Measurements from ENCODE around the gene SCYL3. TPM values are rescaled to one million over a fixed set of nuclear protein-coding genes. Genes with fewer than 3 reads are reported as not detected.
"Not testable (repeated sequence)": the region's sequence is repeated elsewhere in the genome, so short reads cannot be mapped to it uniquely, and the experiment has no call there.

The SCYL3 gene
- total and polyA plus RNA-seq, 2 experiments from 2014 or later = 2.2 to 6.8 TPM

GRCh38 chr1:169918927-169919326 is 25.2 kb upstream of the SCYL3 start (continued):
- TF ChIP-seq, protein P1, sequence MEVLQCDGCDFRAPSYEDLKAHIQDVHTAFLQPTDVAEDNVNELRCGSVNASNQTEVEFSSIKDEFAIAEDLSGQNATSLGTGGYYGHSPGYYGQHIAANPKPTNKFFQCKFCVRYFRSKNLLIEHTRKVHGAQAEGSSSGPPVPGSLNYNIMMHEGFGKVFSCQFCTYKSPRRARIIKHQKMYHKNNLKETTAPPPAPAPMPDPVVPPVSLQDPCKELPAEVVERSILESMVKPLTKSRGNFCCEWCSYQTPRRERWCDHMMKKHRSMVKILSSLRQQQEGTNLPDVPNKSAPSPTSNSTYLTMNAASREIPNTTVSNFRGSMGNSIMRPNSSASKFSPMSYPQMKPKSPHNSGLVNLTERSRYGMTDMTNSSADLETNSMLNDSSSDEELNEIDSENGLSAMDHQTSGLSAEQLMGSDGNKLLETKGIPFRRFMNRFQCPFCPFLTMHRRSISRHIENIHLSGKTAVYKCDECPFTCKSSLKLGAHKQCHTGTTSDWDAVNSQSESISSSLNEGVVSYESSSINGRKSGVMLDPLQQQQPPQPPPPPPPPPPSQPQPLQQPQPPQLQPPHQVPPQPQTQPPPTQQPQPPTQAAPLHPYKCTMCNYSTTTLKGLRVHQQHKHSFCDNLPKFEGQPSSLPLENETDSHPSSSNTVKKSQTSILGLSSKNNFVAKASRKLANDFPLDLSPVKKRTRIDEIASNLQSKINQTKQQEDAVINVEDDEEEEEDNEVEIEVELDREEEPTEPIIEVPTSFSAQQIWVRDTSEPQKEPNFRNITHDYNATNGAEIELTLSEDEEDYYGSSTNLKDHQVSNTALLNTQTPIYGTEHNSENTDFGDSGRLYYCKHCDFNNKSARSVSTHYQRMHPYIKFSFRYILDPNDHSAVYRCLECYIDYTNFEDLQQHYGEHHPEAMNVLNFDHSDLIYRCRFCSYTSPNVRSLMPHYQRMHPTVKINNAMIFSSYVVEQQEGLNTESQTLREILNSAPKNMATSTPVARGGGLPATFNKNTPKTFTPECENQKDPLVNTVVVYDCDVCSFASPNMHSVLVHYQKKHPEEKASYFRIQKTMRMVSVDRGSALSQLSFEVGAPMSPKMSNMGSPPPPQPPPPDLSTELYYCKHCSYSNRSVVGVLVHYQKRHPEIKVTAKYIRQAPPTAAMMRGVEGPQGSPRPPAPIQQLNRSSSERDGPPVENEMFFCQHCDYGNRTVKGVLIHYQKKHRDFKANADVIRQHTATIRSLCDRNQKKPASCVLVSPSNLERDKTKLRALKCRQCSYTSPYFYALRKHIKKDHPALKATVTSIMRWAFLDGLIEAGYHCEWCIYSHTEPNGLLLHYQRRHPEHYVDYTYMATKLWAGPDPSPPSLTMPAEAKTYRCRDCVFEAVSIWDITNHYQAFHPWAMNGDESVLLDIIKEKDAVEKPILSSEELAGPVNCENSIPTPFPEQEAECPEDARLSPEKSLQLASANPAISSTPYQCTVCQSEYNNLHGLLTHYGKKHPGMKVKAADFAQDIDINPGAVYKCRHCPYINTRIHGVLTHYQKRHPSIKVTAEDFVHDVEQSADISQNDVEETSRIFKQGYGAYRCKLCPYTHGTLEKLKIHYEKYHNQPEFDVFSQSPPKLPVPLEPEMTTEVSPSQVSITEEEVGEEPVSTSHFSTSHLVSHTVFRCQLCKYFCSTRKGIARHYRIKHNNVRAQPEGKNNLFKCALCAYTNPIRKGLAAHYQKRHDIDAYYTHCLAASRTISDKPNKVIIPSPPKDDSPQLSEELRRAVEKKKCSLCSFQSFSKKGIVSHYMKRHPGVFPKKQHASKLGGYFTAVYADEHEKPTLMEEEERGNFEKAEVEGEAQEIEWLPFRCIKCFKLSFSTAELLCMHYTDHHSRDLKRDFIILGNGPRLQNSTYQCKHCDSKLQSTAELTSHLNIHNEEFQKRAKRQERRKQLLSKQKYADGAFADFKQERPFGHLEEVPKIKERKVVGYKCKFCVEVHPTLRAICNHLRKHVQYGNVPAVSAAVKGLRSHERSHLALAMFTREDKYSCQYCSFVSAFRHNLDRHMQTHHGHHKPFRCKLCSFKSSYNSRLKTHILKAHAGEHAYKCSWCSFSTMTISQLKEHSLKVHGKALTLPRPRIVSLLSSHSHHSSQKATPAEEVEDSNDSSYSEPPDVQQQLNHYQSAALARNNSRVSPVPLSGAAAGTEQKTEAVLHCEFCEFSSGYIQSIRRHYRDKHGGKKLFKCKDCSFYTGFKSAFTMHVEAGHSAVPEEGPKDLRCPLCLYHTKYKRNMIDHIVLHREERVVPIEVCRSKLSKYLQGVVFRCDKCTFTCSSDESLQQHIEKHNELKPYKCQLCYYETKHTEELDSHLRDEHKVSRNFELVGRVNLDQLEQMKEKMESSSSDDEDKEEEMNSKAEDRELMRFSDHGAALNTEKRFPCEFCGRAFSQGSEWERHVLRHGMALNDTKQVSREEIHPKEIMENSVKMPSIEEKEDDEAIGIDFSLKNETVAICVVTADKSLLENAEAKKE (CRISPR knock-in tag; IDR thresholded peaks at IDR 0.05) = no peak
- TF ChIP-seq ZNF331 (CRISPR knock-in tag; IDR thresholded peaks at IDR 0.05; ENCODE audit: low read depth) (no peak), CREB1 (CRISPR knock-in tag; IDR thresholded peaks at IDR 0.05; ENCODE audit: low read depth) (no peak), EZH2phosphoT487 (IDR thresholded peaks at IDR 0.05; ENCODE audit: unreplicated experiment) (no peak), NANOG (IDR thresholded peaks at IDR 0.05; ENCODE audit: borderline replicate concordance) (no peak), EZH2 (IDR thresholded peaks at IDR 0.05; ENCODE audit: low read depth, unreplicated experiment) (no peak)

DNA sequence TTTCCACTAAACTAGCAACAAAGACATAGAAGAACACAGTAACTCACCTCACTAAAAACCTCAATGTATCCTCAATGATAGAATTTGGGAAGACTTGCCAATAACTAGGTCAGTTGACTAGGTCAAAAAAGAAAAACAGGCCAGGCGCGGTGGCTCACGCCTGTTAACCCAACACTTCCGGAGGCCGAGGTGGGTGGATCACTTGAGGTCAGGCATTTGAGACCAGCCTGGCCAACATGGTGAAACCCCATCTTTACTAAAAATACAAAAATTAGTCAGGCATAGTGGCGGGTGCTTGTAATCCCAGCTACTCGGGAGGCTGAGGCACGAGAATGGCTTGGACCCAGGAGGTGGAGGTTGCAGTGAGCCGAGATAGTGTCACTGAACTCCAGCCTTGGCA is 24.5 kb upstream of the SCYL3 start:
- not testable (repeated sequence) for H3K27me3 ChIP-seq (ENCODE audit: insufficient read depth); H3K27ac Mint-ChIP-seq; H3K27ac ChIP-seq (ENCODE audit: low read depth); ATAC-seq; H3K4me3 Mint-ChIP-seq; H3K4me1 ChIP-seq (ENCODE audit: insufficient read depth); H3F3A ChIP-seq (replicated peaks; ENCODE audit: low read depth); H3K36me3 Mint-ChIP-seq (ENCODE audit: low read depth); H4K20me1 ChIP-seq (replicated peaks; ENCODE audit: insufficient read depth); H3K9me2 ChIP-seq (ENCODE audit: insufficient read depth); DNase-seq (ENCODE audit: low spot score); H3K36me3 ChIP-seq (ENCODE audit: insufficient read depth); H3K4me1 Mint-ChIP-seq; H3K9me3 Mint-ChIP-seq; H3K79me2 ChIP-seq (replicated peaks; ENCODE audit: insufficient read depth); H3K27me3 Mint-ChIP-seq (ENCODE audit: insufficient read depth, low read depth, poor library complexity); H2AFZ ChIP-seq; H3K4me3 ChIP-seq; H3K4me2 ChIP-seq
